ENCODE data around the gene SHCBP1.
"Not testable (repeated sequence)": the region's sequence is repeated elsewhere in the genome, so short reads cannot be mapped to it uniquely, and the experiment has no call there.

Gene SHCBP1

GRCh38 chr16:46614006-46614405, 7.2 kb downstream of the SHCBP1 start:
- no peak for DNase-seq (ENCODE audit: low read depth, low spot score)

- no peak for DNase-seq (ENCODE audit: low read depth, low spot score)
Observed at GRCh38 chr16:46613352-46613751, 7.8 kb downstream of the SHCBP1 start.

GRCh38 chr16:46612121-46612520, 9.1 kb downstream of the SHCBP1 start:
- no peak for DNase-seq (ENCODE audit: low read depth, low spot score)

- no peak for DNase-seq (ENCODE audit: low read depth, low spot score)
Observed at GRCh38 chr16:46607529-46607928, 13.7 kb downstream of the SHCBP1 start.

- DNase-seq (ENCODE audit: low read depth, low spot score), result no peak
Observed at GRCh38 chr16:46606231-46606630, 14.9 kb downstream of the SHCBP1 start.

GRCh38 chr16:46591257-46591656, 29.9 kb downstream of the SHCBP1 start:
- DNase-seq (ENCODE audit: low read depth, low spot score), result no peak

- no peak for DNase-seq (ENCODE audit: low read depth, low spot score)
Observed at GRCh38 chr16:46586011-46586577, 35.1 kb downstream of the SHCBP1 start.

GRCh38 chr16:46583036-46583435, 38.1 kb downstream of the SHCBP1 start:
- no peak for DNase-seq (ENCODE audit: low read depth, low spot score)

- no peak for DNase-seq (ENCODE audit: low read depth, low spot score)
Observed at GRCh38 chr16:46582313-46582712, 38.9 kb downstream of the SHCBP1 start.

GRCh38 chr16:46577988-46578579, 43.1 kb downstream of the SHCBP1 start:
- no peak for DNase-seq (ENCODE audit: low read depth, low spot score)

- no peak for DNase-seq (ENCODE audit: low read depth, low spot score)
Observed at GRCh38 chr16:46573834-46574159, 47.4 kb downstream of the SHCBP1 start.

GRCh38 chr16:46573008-46573833, 48.0 kb downstream of the SHCBP1 start:
- DNase-seq (ENCODE audit: low read depth, low spot score), result no peak

- DNase-seq (ENCODE audit: low read depth, low spot score), result no peak
Observed at GRCh38 chr16:46569231-46569735, 51.9 kb downstream of the SHCBP1 start.

GRCh38 chr16:46568472-46569230, 52.5 kb downstream of the SHCBP1 start:
- no peak for DNase-seq (ENCODE audit: low read depth, low spot score)

- DNase-seq (ENCODE audit: low read depth, low spot score), result no peak
Observed at GRCh38 chr16:46562979-46563378, 58.2 kb downstream of the SHCBP1 start.

GRCh38 chr16:46558018-46558417, 63.2 kb downstream of the SHCBP1 start:
- DNase-seq (ENCODE audit: low read depth, low spot score), result no peak

GRCh38 chr16:46555951-46556350, 65.2 kb downstream of the SHCBP1 start:
- DNase-seq (ENCODE audit: low read depth, low spot score), result no peak

- DNase-seq (ENCODE audit: low read depth, low spot score), result not testable (repeated sequence)
Observed at GRCh38 chr16:46554435-46554834, 66.7 kb downstream of the SHCBP1 start.

- DNase-seq (ENCODE audit: low read depth, low spot score), result no peak
Observed at GRCh38 chr16:46549477-46549876, 71.7 kb downstream of the SHCBP1 start.
